HepG2 (cell line): Measurements from ENCODE around the gene MRPL50. TPM values are rescaled to one million over a fixed set of nuclear protein-coding genes. Genes with fewer than 3 reads are reported as not detected.

ENCODE experiments used
- ATRX ChIP-seq: sonication (generic); formaldehyde crosslinking; IDR thresholded peaks from 2 replicates; pipeline ENCODE4 v1.4.0; 2020; ENCODE audit warnings: missing genetic modification reagents, borderline replicate concordance
- CHD2 ChIP-seq: IDR thresholded peaks from 2 replicates; pipeline ENCODE4 v1.6.1; 2011; ENCODE audit warnings: low read depth, low read length, improper control_type of control experiment
- ETV5 ChIP-seq: IDR thresholded peaks from 2 replicates; pipeline ENCODE4 v1.6.1; 2018; ENCODE audit warnings: missing biosample characterization, missing genetic modification reagents, inconsistent platforms, borderline replicate concordance
- FOXP1 ChIP-seq, 2 experiments: fragments of 450-650 bp in 1 of 2; IDR thresholded peaks; 2 replicates each; pipeline ENCODE4 v1.6.1; 2017 to 2018; ENCODE audit warnings: antibody characterized with exemption in 1 of 2
- GFI1 ChIP-seq: sonication (generic); formaldehyde crosslinking; IDR thresholded peaks from 2 replicates; pipeline ENCODE4 v1.5.0; 2020; ENCODE audit warnings: missing genetic modification reagents, mild to moderate bottlenecking, borderline replicate concordance
- LCORL ChIP-seq, 2 experiments: fragments of 450-650 bp in 1 of 2; sonication (generic) in 1 of 2; formaldehyde crosslinking in 1 of 2; IDR thresholded peaks; 2 replicates each; pipeline versions ENCODE4 v1.5.0 to v1.6.1; 2017 to 2020; ENCODE audit warnings: antibody characterized with exemption in 1 of 2, missing genetic modification reagents in 1 of 2
- NCOA2 ChIP-seq: sonication (generic); formaldehyde crosslinking; IDR thresholded peaks from 2 replicates; pipeline ENCODE4 v1.8.0; 2022; ENCODE audit warnings: inconsistent platforms
- NFIB ChIP-seq: sonication (generic); formaldehyde crosslinking; IDR thresholded peaks from 2 replicates; pipeline ENCODE4 v1.9.0; 2021; ENCODE audit warnings: missing genetic modification reagents, mild to moderate bottlenecking, borderline replicate concordance
- PAWR ChIP-seq: sonication (generic); formaldehyde crosslinking; IDR thresholded peaks from 2 replicates; pipeline ENCODE4 v1.4.0; 2020; ENCODE audit warnings: missing genetic modification reagents, mild to moderate bottlenecking, borderline replicate concordance
- POGZ ChIP-seq: sonication (generic); formaldehyde crosslinking; IDR thresholded peaks from 2 replicates; pipeline ENCODE4 v1.4.0; 2020; ENCODE audit warnings: mild to moderate bottlenecking, missing genetic modification reagents
- REPIN1 ChIP-seq: sonication (generic); formaldehyde crosslinking; IDR thresholded peaks from 2 replicates; pipeline ENCODE4 v1.8.0; 2022; ENCODE audit warnings: missing genetic modification reagents, low read depth, mild to moderate bottlenecking, borderline replicate concordance
- SIN3A ChIP-seq: IDR thresholded peaks from 2 replicates; pipeline ENCODE4 v1.6.1; 2011; ENCODE audit warnings: low read depth, mild to moderate bottlenecking, control low read depth, low read length, borderline replicate concordance
- SNAI1 ChIP-seq: sonication (generic); formaldehyde crosslinking; IDR thresholded peaks from 2 replicates; pipeline ENCODE4 v1.5.0; 2020; ENCODE audit warnings: mild to moderate bottlenecking, missing genetic modification reagents, borderline replicate concordance
- SOX6 ChIP-seq, 2 experiments: fragments of 450-650 bp in 1 of 2; sonication (generic) in 1 of 2; formaldehyde crosslinking in 1 of 2; IDR thresholded peaks; 2 replicates each; pipeline versions ENCODE4 v1.4.0 to v1.6.1; 2017 to 2020; ENCODE audit warnings: antibody characterized with exemption in 1 of 2, mild to moderate bottlenecking in 1 of 2, missing genetic modification reagents in 1 of 2
- SYNCRIP ChIP-seq: fragments of 200-400 bp; formaldehyde crosslinking; IDR thresholded peaks from 2 replicates; pipeline ENCODE4 v1.6.1; 2018; ENCODE audit warnings: mild to moderate bottlenecking, low read depth, low read length; ENCODE audit not compliant: insufficient read depth
- ZNF143 ChIP-seq: sonication (generic); formaldehyde crosslinking; IDR thresholded peaks from 2 replicates; pipeline ENCODE4 v1.4.0; 2020; ENCODE audit warnings: missing genetic modification reagents
- ZNF550 ChIP-seq: sonication (generic); formaldehyde crosslinking; IDR thresholded peaks from 2 replicates; pipeline ENCODE4 v1.4.0; 2020; ENCODE audit warnings: mild to moderate bottlenecking, missing genetic modification reagents, borderline replicate concordance
- ZNF747 ChIP-seq: sonication (generic); formaldehyde crosslinking; IDR thresholded peaks from 2 replicates; pipeline ENCODE4 v1.8.1; 2023; ENCODE audit warnings: missing genetic modification reagents, mild to moderate bottlenecking, borderline replicate concordance
- ZNF770 ChIP-seq: sonication (generic); formaldehyde crosslinking; IDR thresholded peaks from 2 replicates; pipeline ENCODE4 v1.5.0; 2020; ENCODE audit warnings: mild to moderate bottlenecking, missing genetic modification reagents
- ZSCAN30 ChIP-seq: sonication (generic); formaldehyde crosslinking; IDR thresholded peaks from 2 replicates; pipeline ENCODE4 v1.5.0; 2020; ENCODE audit warnings: mild to moderate bottlenecking, missing genetic modification reagents
- polyA plus RNA-seq, 8 experiments: library from polyadenylated mRNA; depleted of rRNA in 3 of 8; stranded (reverse) in 7 of 8; unstranded in 1 of 8; fragments of >200 nt; fragmentation: Illumina TruSeq in 4 of 8; extraction: Trizol in 4 of 8; gene quantifications; 2 replicates each; pipeline versions ENCODE4 v1.2.1 to v1.2.3, GENCODE V29; 2011 to 2016; ENCODE audit warnings: low read depth in 4 of 8, missing spikeins in 1 of 8, mixed read lengths in 1 of 8; ENCODE audit not compliant: insufficient read depth in 1 of 8
- total RNA-seq, 5 experiments: library from RNA; depleted of rRNA; stranded (reverse); fragments of >200 nt; fragmentation: Illumina TruSeq; extraction: Trizol; gene quantifications; 2 replicates each; pipeline ENCODE4 v1.2.3, GENCODE V29; 2016; ENCODE audit warnings: low read depth in 1 of 5
- TF ChIP-seq, protein P1 (sequence below): fragments of 450-650 bp; IDR thresholded peaks from 2 replicates; pipeline ENCODE4 v1.6.1; 2017
- TF ChIP-seq, protein P2 (sequence below): sonication (generic); formaldehyde crosslinking; IDR thresholded peaks from 2 replicates; pipeline ENCODE4 v1.8.0; 2022; ENCODE audit warnings: missing genetic modification reagents, mild to moderate bottlenecking, inconsistent platforms, borderline replicate concordance

MRPL50 gene
- total and polyA plus RNA-seq, 2 of the 13 experiments (the other 11 are each of a cell fraction or from before 2014, with no cell fraction given) = 37.1 to 70.0 TPM

- TF ChIP-seq, protein P1, sequence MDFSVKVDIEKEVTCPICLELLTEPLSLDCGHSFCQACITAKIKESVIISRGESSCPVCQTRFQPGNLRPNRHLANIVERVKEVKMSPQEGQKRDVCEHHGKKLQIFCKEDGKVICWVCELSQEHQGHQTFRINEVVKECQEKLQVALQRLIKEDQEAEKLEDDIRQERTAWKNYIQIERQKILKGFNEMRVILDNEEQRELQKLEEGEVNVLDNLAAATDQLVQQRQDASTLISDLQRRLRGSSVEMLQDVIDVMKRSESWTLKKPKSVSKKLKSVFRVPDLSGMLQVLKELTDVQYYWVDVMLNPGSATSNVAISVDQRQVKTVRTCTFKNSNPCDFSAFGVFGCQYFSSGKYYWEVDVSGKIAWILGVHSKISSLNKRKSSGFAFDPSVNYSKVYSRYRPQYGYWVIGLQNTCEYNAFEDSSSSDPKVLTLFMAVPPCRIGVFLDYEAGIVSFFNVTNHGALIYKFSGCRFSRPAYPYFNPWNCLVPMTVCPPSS = no peak
- TF ChIP-seq SYNCRIP (no peak), NFIB (CRISPR knock-in tag) (no peak), SNAI1 (CRISPR knock-in tag) (no peak), PAWR (CRISPR knock-in tag) (no peak), ZNF747 (CRISPR knock-in tag) (no peak), POGZ (CRISPR knock-in tag) (peak; percentile 93), SOX6 (IDR thresholded peaks at IDR 0.05) (no peak), SOX6 (CRISPR knock-in tag; IDR thresholded peaks at IDR 0.05) (peak; percentile 87), ZSCAN30 (no peak), CHD2 (no peak), SIN3A (no peak), NCOA2 (CRISPR knock-in tag) (peak; percentile 87), GFI1 (CRISPR knock-in tag) (peak; percentile 92), LCORL (IDR thresholded peaks at IDR 0.05) (no peak), LCORL (CRISPR knock-in tag; IDR thresholded peaks at IDR 0.05) (no peak), ATRX (CRISPR knock-in tag) (no peak), ETV5 (CRISPR knock-in tag) (peak; percentile 61; the same call in 1 of the 2 replicates), ZNF143 (0 out of 2 replicates have a peak, but pooled peaks have one; percentile 40), REPIN1 (CRISPR knock-in tag) (peak; percentile 90; the same call in 1 of the 2 replicates), FOXP1 (IDR thresholded peaks at IDR 0.05) (no peak), FOXP1 (CRISPR knock-in tag; IDR thresholded peaks at IDR 0.05) (peak; percentile 45; the same call in 1 of the 2 replicates), ZNF550 (CRISPR knock-in tag) (no peak), ZNF770 (CRISPR knock-in tag) (no peak)
- TF ChIP-seq, protein P2, sequence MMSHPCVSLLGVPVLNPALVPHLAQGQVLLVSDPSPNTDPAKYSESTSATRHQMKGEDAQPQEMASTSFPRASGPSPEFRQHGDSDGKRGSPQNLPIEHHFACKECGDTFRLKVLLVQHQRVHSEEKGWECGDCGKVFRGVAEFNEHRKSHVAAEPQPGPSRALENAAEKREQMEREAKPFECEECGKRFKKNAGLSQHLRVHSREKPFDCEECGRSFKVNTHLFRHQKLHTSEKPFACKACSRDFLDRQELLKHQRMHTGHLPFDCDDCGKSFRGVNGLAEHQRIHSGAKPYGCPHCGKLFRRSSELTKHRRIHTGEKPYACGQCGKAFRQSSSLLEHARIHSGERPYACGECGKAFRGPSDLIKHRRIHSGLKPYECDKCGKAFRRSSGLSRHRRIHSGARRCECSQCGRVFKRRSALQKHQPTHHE (CRISPR knock-in tag) = peak; percentile 42; the same call in 1 of the 2 replicates
Measured at GRCh38 chr9:101421653-101422065, 23.2 kb upstream of the MRPL50 start (continued).
